ENCODE results near the gene SEMA3F. TPM values are rescaled to one million over a fixed set of nuclear protein-coding genes. Genes with fewer than 3 reads are reported as not detected.

SEMA3F gene
- total and polyA plus RNA-seq, 2 experiments from 2014 or later = 2.3 to 67.6 TPM

DNA sequence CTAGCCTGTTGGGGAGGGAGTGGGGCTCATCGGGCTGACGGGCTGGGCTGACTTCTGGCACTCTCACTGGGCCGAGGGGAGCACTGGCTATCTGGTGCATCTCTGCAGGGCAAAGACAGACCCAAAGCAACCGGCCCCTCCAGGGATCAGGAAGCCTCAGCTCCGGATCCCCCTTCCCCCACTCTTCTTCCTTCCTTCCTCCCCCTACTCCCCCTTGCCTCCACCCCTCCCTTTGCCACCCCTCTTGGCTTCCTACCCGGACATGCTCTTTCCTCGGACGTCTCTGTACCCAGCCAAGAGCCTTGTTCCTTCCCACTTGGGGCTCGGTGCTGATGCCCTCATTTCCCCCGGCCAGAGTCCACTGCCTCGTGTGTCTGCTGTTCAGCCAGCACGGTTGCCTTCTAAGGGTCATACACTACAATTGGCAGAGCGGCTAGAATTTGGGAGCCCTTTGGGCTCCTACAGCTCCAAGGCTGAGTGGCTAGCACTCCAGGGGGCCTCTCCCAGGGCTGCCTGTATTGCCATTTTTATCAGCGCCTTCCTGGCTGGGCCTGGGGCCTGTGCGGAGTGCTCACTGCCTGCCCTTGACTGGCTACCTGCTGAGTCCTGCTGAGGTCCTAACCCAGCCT lies 10.9 kb downstream of the SEMA3F start:
- H3K27me3 Mint-ChIP-seq (ENCODE audit: insufficient read depth, low read depth, poor library complexity) = peaks cover 6% of the 10 kb centered on the region
- DNase-seq (ENCODE audit: low spot score) (no peak), ATAC-seq (peak; percentile 33)
- Histone ChIP-seq H3K36me3 (ENCODE audit: insufficient read depth) (peaks cover 12% of the 10 kb centered on the region; the same call in 1 of the 2 replicates), H3K4me1 (ENCODE audit: insufficient read depth) (peaks cover 32% of the 10 kb centered on the region), H3K4me2 (peak overlapping the region; percentile 65; the same call in 1 of the 2 replicates), H3K27me3 (ENCODE audit: insufficient read depth) (no peaks in the 10 kb centered on the region), H2AFZ (no peak overlapping the region), H3K27ac (ENCODE audit: low read depth) (peak overlapping the region; percentile 32; the same call in 1 of the 2 replicates), H4K20me1 (replicated peaks; ENCODE audit: insufficient read depth) (peaks cover 13% of the 10 kb centered on the region; the same call in 1 of the 2 replicates), H3K9me2 (ENCODE audit: insufficient read depth) (no peaks in the 10 kb centered on the region), H3F3A (replicated peaks; ENCODE audit: low read depth) (no peaks in the 10 kb centered on the region), H3K79me2 (replicated peaks; ENCODE audit: insufficient read depth) (peaks cover 28% of the 10 kb centered on the region), H3K4me3 (no peak overlapping the region)
- peaks cover 23% of the 10 kb centered on the region; the same call in 2 of the 3 replicates for H3K36me3 Mint-ChIP-seq (ENCODE audit: low read depth)
- no peaks in the 10 kb centered on the region for H3K9me3 Mint-ChIP-seq
- TF ChIP-seq JUNB (IDR thresholded peaks at IDR 0.05; ENCODE audit: unreplicated experiment) = no peak
- no peak for TF ChIP-seq ZNF462 (CRISPR knock-in tag; IDR thresholded peaks at IDR 0.05)
- no peak for TF ChIP-seq ZNF331 (CRISPR knock-in tag; IDR thresholded peaks at IDR 0.05; ENCODE audit: low read depth)
- TF ChIP-seq CREB1 (CRISPR knock-in tag; IDR thresholded peaks at IDR 0.05; ENCODE audit: low read depth) = no peak
- no peak for TF ChIP-seq ZNF114 (CRISPR knock-in tag; IDR thresholded peaks at IDR 0.05)
- TF ChIP-seq, protein P1, sequence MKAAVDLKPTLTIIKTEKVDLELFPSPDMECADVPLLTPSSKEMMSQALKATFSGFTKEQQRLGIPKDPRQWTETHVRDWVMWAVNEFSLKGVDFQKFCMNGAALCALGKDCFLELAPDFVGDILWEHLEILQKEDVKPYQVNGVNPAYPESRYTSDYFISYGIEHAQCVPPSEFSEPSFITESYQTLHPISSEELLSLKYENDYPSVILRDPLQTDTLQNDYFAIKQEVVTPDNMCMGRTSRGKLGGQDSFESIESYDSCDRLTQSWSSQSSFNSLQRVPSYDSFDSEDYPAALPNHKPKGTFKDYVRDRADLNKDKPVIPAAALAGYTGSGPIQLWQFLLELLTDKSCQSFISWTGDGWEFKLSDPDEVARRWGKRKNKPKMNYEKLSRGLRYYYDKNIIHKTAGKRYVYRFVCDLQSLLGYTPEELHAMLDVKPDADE (IDR thresholded peaks at IDR 0.05) = no peak
- no peak for TF ChIP-seq STAT1 (IDR thresholded peaks at IDR 0.05; ENCODE audit: unreplicated experiment)
- no peak for TF ChIP-seq EZH2 (IDR thresholded peaks at IDR 0.05; ENCODE audit: low read depth, unreplicated experiment)
- no peak for TF ChIP-seq POLR2AphosphoS5 (IDR thresholded peaks at IDR 0.05; ENCODE audit: low read depth)
- no peak for TF ChIP-seq EZH2phosphoT487 (IDR thresholded peaks at IDR 0.05; ENCODE audit: unreplicated experiment)
- no peak for TF ChIP-seq REST (IDR thresholded peaks at IDR 0.05; ENCODE audit: unreplicated experiment)
- TF ChIP-seq NANOG (IDR thresholded peaks at IDR 0.05; ENCODE audit: borderline replicate concordance) = no peak
- peaks cover 50% of the 10 kb centered on the region for H3K4me1 Mint-ChIP-seq
- 0 out of 3 replicates have a peak overlapping the region, but pooled peaks have one; percentile 17 for H3K4me3 Mint-ChIP-seq
- peak overlapping the region; percentile 59; the same call in 1 of the 2 replicates for H3K27ac Mint-ChIP-seq

Measured in GM23338 (cell line).